Measurements from ENCODE around the gene LRMDA. TPM values are rescaled to one million over a fixed set of nuclear protein-coding genes. Genes with fewer than 3 reads are reported as not detected.

Gene LRMDA
- total and polyA plus RNA-seq, 2 of the 8 experiments (the other 6 are each of a cell fraction or from before 2014, with no cell fraction given): 0.86 to 2.8 TPM

DNA sequence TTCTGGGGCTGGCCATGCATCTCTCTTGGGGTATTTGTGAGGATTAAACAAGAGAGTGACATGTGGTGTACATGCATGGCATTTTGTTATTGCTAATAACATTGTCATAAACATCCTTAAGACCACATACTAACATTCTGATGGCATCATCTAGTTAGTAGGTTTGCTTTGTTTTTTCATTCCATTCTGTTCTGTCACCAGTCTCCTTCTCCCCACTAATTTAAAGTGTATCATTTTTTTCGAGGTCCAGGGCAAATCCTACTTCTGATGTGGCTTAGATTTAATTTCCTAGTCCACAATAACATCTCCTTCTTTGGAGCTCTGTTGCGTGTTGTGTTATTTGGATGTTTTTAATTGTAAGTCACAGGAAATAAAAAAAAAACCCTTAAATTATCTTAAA, 248.1 kb downstream of the LRMDA start (continued):
- TF ChIP-seq GTF2F1 (IDR thresholded peaks at IDR 0.05; ENCODE audit: borderline replicate concordance, low read depth, low read length): no peak
